H9 (cell line): Measurements from ENCODE around the gene KCNE2. TPM values are rescaled to one million over a fixed set of nuclear protein-coding genes. Genes with fewer than 3 reads are reported as not detected.

Experiments
- DNase-seq: peaks from one replicate; pipeline ENCODE4 v3.0.0-alpha.2; 2017
- H2AFZ ChIP-seq: one replicate; pipeline ENCODE4 v1.6.1; 2013; ENCODE audit warnings: mild to moderate bottlenecking, low read length, control low read depth, moderate library complexity
- H2AK5ac ChIP-seq: 2 replicates; pipeline ENCODE4 v1.6.1; 2013; ENCODE audit warnings: low read length, control low read depth, mixed read lengths; ENCODE audit not compliant: insufficient read length
- H2BK120ac ChIP-seq: one replicate; pipeline ENCODE4 v1.6.1; 2013; ENCODE audit warnings: low read depth, mild to moderate bottlenecking, low read length, control low read depth, inconsistent platforms; ENCODE audit not compliant: poor library complexity, severe bottlenecking
- H2BK12ac ChIP-seq: 2 replicates; pipeline ENCODE4 v1.6.1; 2013; ENCODE audit warnings: low read length, control low read depth, mixed read lengths, low read depth; ENCODE audit not compliant: insufficient read length
- H2BK15ac ChIP-seq: 2 replicates; pipeline ENCODE4 v1.6.1; 2013; ENCODE audit warnings: low read depth, low read length, control low read depth
- H2BK20ac ChIP-seq: one replicate; pipeline ENCODE4 v1.6.1; 2013; ENCODE audit warnings: low read depth, mild to moderate bottlenecking, low read length, control low read depth, inconsistent platforms; ENCODE audit not compliant: poor library complexity, severe bottlenecking
- H2BK5ac ChIP-seq: 2 replicates; pipeline ENCODE4 v1.6.1; 2013; ENCODE audit warnings: low read length, control low read depth, mixed read lengths; ENCODE audit not compliant: insufficient read length
- H3K14ac ChIP-seq: 2 replicates; pipeline ENCODE4 v1.6.1; 2013; ENCODE audit warnings: low read length, control low read depth; ENCODE audit not compliant: insufficient read depth
- H3K18ac ChIP-seq: 2 replicates; pipeline ENCODE4 v1.6.1; 2013; ENCODE audit warnings: low read depth, mild to moderate bottlenecking, mixed read lengths, low read length, control low read depth; ENCODE audit not compliant: insufficient read length
- H3K23ac ChIP-seq: 2 replicates; pipeline ENCODE4 v1.6.1; 2013; ENCODE audit warnings: low read length, control low read depth, mixed read lengths, low read depth; ENCODE audit not compliant: insufficient read length
- H3K23me2 ChIP-seq: 2 replicates; pipeline ENCODE4 v1.6.1; 2013; ENCODE audit warnings: low read depth, mild to moderate bottlenecking, mixed read lengths, low read length, control low read depth; ENCODE audit not compliant: insufficient read length, poor library complexity, severe bottlenecking
- H3K27ac ChIP-seq: 2 replicates; pipeline ENCODE4 v1.5.1; 2013; ENCODE audit warnings: low read length, control low read depth, mixed read lengths, low read depth; ENCODE audit not compliant: insufficient read length
- H3K27me3 ChIP-seq: 2 replicates; pipeline ENCODE4 v1.6.1; 2013; ENCODE audit warnings: low read length, control low read depth, inconsistent platforms; ENCODE audit not compliant: insufficient read depth
- H3K4ac ChIP-seq: 2 replicates; pipeline ENCODE4 v1.6.1; 2013; ENCODE audit warnings: low read depth, mild to moderate bottlenecking, control low read depth, inconsistent platforms, low read length, moderate library complexity
- H3K4me1 ChIP-seq: 2 replicates; pipeline ENCODE4 v1.6.1; 2013; ENCODE audit warnings: low read length, control low read depth, inconsistent platforms; ENCODE audit not compliant: insufficient read depth
- H3K4me2 ChIP-seq: 2 replicates; pipeline ENCODE4 v1.6.1; 2013; ENCODE audit warnings: low read length, control low read depth, mixed read lengths; ENCODE audit not compliant: insufficient read length, insufficient read depth
- H3K56ac ChIP-seq: 2 replicates; pipeline ENCODE4 v1.6.1; 2013; ENCODE audit warnings: low read depth, mild to moderate bottlenecking, mixed read lengths, low read length, control low read depth; ENCODE audit not compliant: insufficient read length
- H3K79me1 ChIP-seq: 2 replicates; pipeline ENCODE4 v1.6.1; 2013; ENCODE audit warnings: low read depth, mild to moderate bottlenecking, moderate library complexity, low read length, control low read depth, inconsistent platforms; ENCODE audit not compliant: insufficient read depth, poor library complexity, severe bottlenecking
- H3K79me2 ChIP-seq: 2 replicates; pipeline ENCODE4 v1.6.1; 2013; ENCODE audit warnings: low read length, control low read depth, inconsistent platforms; ENCODE audit not compliant: insufficient read depth
- H3K9ac ChIP-seq: 2 replicates; pipeline ENCODE4 v1.6.1; 2013; ENCODE audit warnings: low read length, control low read depth, mixed read lengths; ENCODE audit not compliant: insufficient read length; ENCODE audit errors: extremely low read depth
- H3K9me3 ChIP-seq: one replicate; pipeline ENCODE4 v1.6.1; 2013; ENCODE audit warnings: low read depth, low read length, inconsistent platforms; ENCODE audit not compliant: control insufficient read depth
- H3T11ph ChIP-seq: one replicate; pipeline ENCODE4 v1.6.1; 2013; ENCODE audit warnings: mild to moderate bottlenecking, low read length, control low read depth, inconsistent platforms
- H4K20me1 ChIP-seq: one replicate; pipeline ENCODE4 v1.6.1; 2013; ENCODE audit not compliant: control insufficient read depth, insufficient read length, insufficient read depth
- H4K5ac ChIP-seq: 2 replicates; pipeline ENCODE4 v1.6.1; 2013; ENCODE audit warnings: low read depth, mild to moderate bottlenecking, mixed read lengths, low read length, control low read depth; ENCODE audit not compliant: insufficient read length
- H4K8ac ChIP-seq: replicated peaks from 2 replicates; pipeline ENCODE4 v1.6.1; 2013; ENCODE audit warnings: low read length, control low read depth, mixed read lengths, low read depth; ENCODE audit not compliant: insufficient read length
- H4K91ac ChIP-seq: 2 replicates; pipeline ENCODE4 v1.6.1; 2013; ENCODE audit warnings: low read depth, mild to moderate bottlenecking, moderate library complexity, mixed read lengths, low read length, control low read depth; ENCODE audit not compliant: insufficient read length
- H3K27ac Mint-ChIP-seq, 3 experiments: 2 replicates in 2 of 3; 3 replicates in 1 of 3; pipeline ENCODE4 v1.8.0; 2020 to 2021; ENCODE audit warnings: mixed read lengths in 3 of 3, mild to moderate bottlenecking in 1 of 3, moderate library complexity in 1 of 3
- H3K27me3 Mint-ChIP-seq: 2 replicates; pipeline ENCODE4 v1.8.0; 2021; ENCODE audit warnings: low read depth, mild to moderate bottlenecking, moderate library complexity, mixed read lengths
- H3K36me3 Mint-ChIP-seq, 3 experiments: 2 replicates in 2 of 3; 3 replicates in 1 of 3; pipeline ENCODE4 v1.8.0; 2020 to 2021; ENCODE audit warnings: low read depth in 3 of 3, mixed read lengths in 3 of 3; ENCODE audit not compliant: insufficient read depth in 1 of 3
- H3K4me1 Mint-ChIP-seq, 2 experiments: 2 replicates each; pipeline ENCODE4 v1.8.0; 2020; ENCODE audit warnings: mixed read lengths in 2 of 2
- H3K4me3 Mint-ChIP-seq, 2 experiments: 2 replicates in 1 of 2; 3 replicates in 1 of 2; pipeline ENCODE4 v1.8.0; 2020 to 2021; ENCODE audit warnings: mild to moderate bottlenecking in 2 of 2, mixed read lengths in 2 of 2, moderate library complexity in 1 of 2
- H3K9me3 Mint-ChIP-seq, 2 experiments: 2 replicates in 1 of 2; 3 replicates in 1 of 2; pipeline ENCODE4 v1.8.0; 2020; ENCODE audit warnings: mild to moderate bottlenecking in 2 of 2, mixed read lengths in 2 of 2, moderate library complexity in 1 of 2
- WGBS: extraction: QIAGEN DNeasy Blood & Tissue Kit; methylation state at CpG from one replicate; pipeline ENCODE4 v1.1.7; 2013; ENCODE audit warnings: missing lambda C conversion rate, low lambda C conversion rate, mixed read lengths; ENCODE audit not compliant: insufficient read length; ENCODE audit errors: extremely low coverage; 5-methylcytosine and 5-hydroxymethylcytosine counted together
- total RNA-seq: library from RNA; stranded (reverse); gene quantifications from 2 replicates; pipeline ENCODE4 v1.2.1, GENCODE V29; 2021
- TF ChIP-seq, protein P1 (sequence below): fragments of 200-600 bp; sonication (generic); conservative IDR thresholded peaks from 3 replicates; pipeline ENCODE4 v1.8.0; 2021; ENCODE audit warnings: antibody characterized with exemption, mild to moderate bottlenecking

Gene KCNE2
- total RNA-seq, 1 experiment from 2014 or later = not detected

DNA sequence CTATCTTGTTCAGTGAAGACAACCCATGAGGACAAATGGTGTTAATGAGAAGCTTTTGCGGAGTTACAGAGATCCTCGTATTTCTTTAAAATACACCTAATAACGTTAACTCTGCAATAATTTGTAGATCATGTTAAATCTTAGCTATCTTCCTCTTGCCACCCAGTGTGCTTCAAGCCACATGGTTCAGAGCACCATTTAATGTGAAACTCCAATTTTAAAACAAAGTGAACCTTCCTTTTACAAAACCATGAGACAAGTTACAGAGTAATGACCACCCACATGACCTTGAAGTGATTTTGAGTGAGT is 1.7 kb upstream of the KCNE2 start:
- Histone ChIP-seq H2BK15ac (no peak overlapping the region), H3K9ac (no peak overlapping the region), H2BK120ac (no peak overlapping the region), H3K23me2 (no peaks in the 10 kb centered on the region), H3K4me1 (no peaks in the 10 kb centered on the region), H3K27me3 (no peaks in the 10 kb centered on the region), H3K9me3 (no peaks in the 10 kb centered on the region), H4K91ac (no peak overlapping the region), H3K4me2 (no peak overlapping the region), H2BK12ac (no peak overlapping the region), H3K14ac (no peak overlapping the region), H3K18ac (no peak overlapping the region), H3K56ac (no peak overlapping the region), H3K23ac (no peak overlapping the region), H3K27ac (no peak overlapping the region), H3T11ph (no peak overlapping the region), H3K4ac (no peak overlapping the region), H2BK5ac (no peak overlapping the region), H3K79me1 (no peaks in the 10 kb centered on the region), H2AK5ac (no peak overlapping the region), H3K79me2 (no peaks in the 10 kb centered on the region), H2AFZ (no peak overlapping the region), H4K5ac (no peak overlapping the region), H4K20me1 (no peaks in the 10 kb centered on the region), H4K8ac (no peak overlapping the region), H2BK20ac (no peak overlapping the region)
- Mint-ChIP-seq H3K4me3 (no peak overlapping the region), H3K27me3 (no peaks in the 10 kb centered on the region; the same call in 1 of the 2 replicates), H3K36me3 (peaks cover 0 to 6% (median 0%) of the 10 kb centered on the region in 3 experiments; a peak in 3 of 7 replicates), H3K4me1 (peaks cover 3% of the 10 kb centered on the region in 2 experiments; a peak in 2 of 4 replicates), H3K9me3 (peaks cover 3 to 7% of the 10 kb centered on the region in 2 experiments; a peak in 2 of 5 replicates), H3K27ac (no peak overlapping the region)
- WGBS = no CpG with 5 or more reads among the region's 3 CpGs
- TF ChIP-seq, protein P1, sequence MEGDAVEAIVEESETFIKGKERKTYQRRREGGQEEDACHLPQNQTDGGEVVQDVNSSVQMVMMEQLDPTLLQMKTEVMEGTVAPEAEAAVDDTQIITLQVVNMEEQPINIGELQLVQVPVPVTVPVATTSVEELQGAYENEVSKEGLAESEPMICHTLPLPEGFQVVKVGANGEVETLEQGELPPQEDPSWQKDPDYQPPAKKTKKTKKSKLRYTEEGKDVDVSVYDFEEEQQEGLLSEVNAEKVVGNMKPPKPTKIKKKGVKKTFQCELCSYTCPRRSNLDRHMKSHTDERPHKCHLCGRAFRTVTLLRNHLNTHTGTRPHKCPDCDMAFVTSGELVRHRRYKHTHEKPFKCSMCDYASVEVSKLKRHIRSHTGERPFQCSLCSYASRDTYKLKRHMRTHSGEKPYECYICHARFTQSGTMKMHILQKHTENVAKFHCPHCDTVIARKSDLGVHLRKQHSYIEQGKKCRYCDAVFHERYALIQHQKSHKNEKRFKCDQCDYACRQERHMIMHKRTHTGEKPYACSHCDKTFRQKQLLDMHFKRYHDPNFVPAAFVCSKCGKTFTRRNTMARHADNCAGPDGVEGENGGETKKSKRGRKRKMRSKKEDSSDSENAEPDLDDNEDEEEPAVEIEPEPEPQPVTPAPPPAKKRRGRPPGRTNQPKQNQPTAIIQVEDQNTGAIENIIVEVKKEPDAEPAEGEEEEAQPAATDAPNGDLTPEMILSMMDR = peak; percentile 19; the same call in 2 of the 3 replicates
- no peak for DNase-seq
